ENCODE results near the gene MT1B.

MT1B gene

GRCh38 chr16:56639045-56639444 lies 12.6 kb upstream of the MT1B start:
- TF ChIP-seq GATA3 (IDR thresholded peaks at IDR 0.05; ENCODE audit: low read depth, low read length): no peak
- no peak for TF ChIP-seq GATA2 (IDR thresholded peaks at IDR 0.05; ENCODE audit: low read depth, low read length)

GRCh38 chr16:56640076-56640475 lies 11.6 kb upstream of the MT1B start:
- TF ChIP-seq GATA2 (IDR thresholded peaks at IDR 0.05; ENCODE audit: low read depth, low read length): no peak

- TF ChIP-seq GATA2 (IDR thresholded peaks at IDR 0.05; ENCODE audit: low read depth, low read length) (no peak), GATA3 (IDR thresholded peaks at IDR 0.05; ENCODE audit: low read depth, low read length) (no peak)
Measured at GRCh38 chr16:56641166-56641565, 10.5 kb upstream of the MT1B start.

- TF ChIP-seq GATA2 (IDR thresholded peaks at IDR 0.05; ENCODE audit: low read depth, low read length) (no peak), GATA3 (IDR thresholded peaks at IDR 0.05; ENCODE audit: low read depth, low read length) (no peak)
Measured at GRCh38 chr16:56643080-56643778, 8.5 kb upstream of the MT1B start.

- TF ChIP-seq GATA3 (IDR thresholded peaks at IDR 0.05; ENCODE audit: low read depth, low read length) (no peak), GATA2 (IDR thresholded peaks at IDR 0.05; ENCODE audit: low read depth, low read length) (no peak)
Measured at GRCh38 chr16:56643833-56644232, 7.9 kb upstream of the MT1B start.

GRCh38 chr16:56645311-56645710 lies 6.4 kb upstream of the MT1B start:
- TF ChIP-seq GATA2 (IDR thresholded peaks at IDR 0.05; ENCODE audit: low read depth, low read length): no peak
- TF ChIP-seq GATA3 (IDR thresholded peaks at IDR 0.05; ENCODE audit: low read depth, low read length): no peak

GRCh38 chr16:56645838-56646237 lies 5.8 kb upstream of the MT1B start:
- TF ChIP-seq GATA3 (IDR thresholded peaks at IDR 0.05; ENCODE audit: low read depth, low read length) (no peak), GATA2 (IDR thresholded peaks at IDR 0.05; ENCODE audit: low read depth, low read length) (no peak)

- TF ChIP-seq GATA3 (IDR thresholded peaks at IDR 0.05; ENCODE audit: low read depth, low read length): no peak
- TF ChIP-seq GATA2 (IDR thresholded peaks at IDR 0.05; ENCODE audit: low read depth, low read length): no peak
Measured at GRCh38 chr16:56647641-56648431, 3.9 kb upstream of the MT1B start.

- peak; percentile 84 for TF ChIP-seq GATA2 (IDR thresholded peaks at IDR 0.05; ENCODE audit: low read depth, low read length)
- no peak for TF ChIP-seq GATA3 (IDR thresholded peaks at IDR 0.05; ENCODE audit: low read depth, low read length)
Measured at GRCh38 chr16:56649271-56649670, 2.4 kb upstream of the MT1B start.

- TF ChIP-seq GATA2 (IDR thresholded peaks at IDR 0.05; ENCODE audit: low read depth, low read length): no peak
- no peak for TF ChIP-seq GATA3 (IDR thresholded peaks at IDR 0.05; ENCODE audit: low read depth, low read length)
Measured at GRCh38 chr16:56649820-56650219, 1.9 kb upstream of the MT1B start.

- TF ChIP-seq GATA2 (IDR thresholded peaks at IDR 0.05; ENCODE audit: low read depth, low read length) (no peak), GATA3 (IDR thresholded peaks at IDR 0.05; ENCODE audit: low read depth, low read length) (no peak)
Measured at GRCh38 chr16:56652600-56652999, 914 bp downstream of the MT1B start.

- TF ChIP-seq GATA2 (IDR thresholded peaks at IDR 0.05; ENCODE audit: low read depth, low read length) (no peak), GATA3 (IDR thresholded peaks at IDR 0.05; ENCODE audit: low read depth, low read length) (no peak)
Measured at GRCh38 chr16:56653218-56653617, 1.5 kb downstream of the MT1B start.

- TF ChIP-seq GATA2 (IDR thresholded peaks at IDR 0.05; ENCODE audit: low read depth, low read length) (no peak), GATA3 (IDR thresholded peaks at IDR 0.05; ENCODE audit: low read depth, low read length) (no peak)
Measured at GRCh38 chr16:56657555-56658326, 6.1 kb downstream of the MT1B start, which contains the start of gene MT1F. MT1F (plus strand) TSS chr16:56657959; CDS start chr16:56658059, 100 bp downstream.

- TF ChIP-seq GATA3 (IDR thresholded peaks at IDR 0.05; ENCODE audit: low read depth, low read length): no peak
- TF ChIP-seq GATA2 (IDR thresholded peaks at IDR 0.05; ENCODE audit: low read depth, low read length): no peak
Measured at GRCh38 chr16:56658327-56658875, 6.7 kb downstream of the MT1B start.

Measured in SH-SY5Y (cell line).